ENCODE measurements around the gene ATP2A1.

ATP2A1 gene

DNA sequence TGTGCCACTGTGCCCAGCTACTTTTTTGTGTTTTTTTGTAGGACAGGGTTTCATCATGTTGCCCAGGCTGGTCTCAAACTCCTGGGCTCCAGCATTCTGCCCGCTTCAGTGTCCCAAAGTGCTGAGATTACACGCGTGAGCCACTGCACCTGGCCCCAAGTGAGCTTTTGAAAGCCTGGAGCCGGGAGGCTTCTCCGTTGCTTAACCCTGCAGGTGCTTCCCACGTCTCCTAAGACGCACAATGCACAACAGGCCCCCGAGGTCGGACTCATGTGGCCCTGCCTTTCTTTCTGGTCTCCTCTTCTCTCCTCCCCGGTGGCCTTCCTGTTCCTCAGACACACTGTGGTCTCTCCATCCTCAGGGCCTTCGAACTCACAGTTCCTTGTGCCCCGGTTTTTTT lies 34.3 kb downstream of the ATP2A1 start:
- DNase-seq (ENCODE audit: extremely low read depth, low read depth): no peak

DNA sequence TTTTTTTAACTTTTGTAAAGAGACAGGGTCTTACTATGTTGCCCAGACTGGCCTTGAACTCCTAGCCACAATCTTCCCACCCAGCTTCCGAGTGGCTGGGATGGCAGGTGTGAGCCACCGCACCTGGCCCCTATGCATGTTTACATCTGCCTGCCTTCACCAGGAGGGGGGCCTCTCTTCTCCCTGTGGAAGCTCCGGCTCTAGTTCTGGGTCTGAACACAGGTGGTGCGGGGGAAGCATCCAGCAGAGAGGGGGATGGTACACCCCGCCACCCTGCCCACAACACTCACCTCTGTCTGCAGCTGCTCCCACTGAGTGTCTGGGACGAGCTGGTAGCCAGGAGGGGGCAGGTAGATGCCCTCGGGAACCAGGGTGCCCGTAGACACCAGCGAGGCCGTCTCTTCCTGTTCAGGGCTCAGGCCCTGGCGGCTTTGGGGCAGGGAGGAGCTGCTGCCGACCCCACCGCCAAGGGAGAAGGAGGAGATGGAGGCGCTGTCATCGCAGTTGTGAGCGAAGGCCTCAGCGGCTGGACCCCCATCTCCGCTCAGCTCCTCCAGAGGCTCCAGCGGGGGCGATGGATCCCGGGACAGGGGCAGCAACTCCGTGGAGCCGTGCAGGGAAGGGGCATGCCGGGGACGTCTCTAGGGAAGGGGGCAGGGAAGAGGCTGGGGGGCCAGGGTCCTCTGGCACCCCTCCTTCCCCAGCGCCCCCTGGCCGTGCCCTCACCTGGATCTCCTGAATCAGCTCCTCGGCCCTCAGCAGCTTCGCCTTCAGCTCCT lies 35.8 kb downstream of the ATP2A1 start:
- no peak for DNase-seq (ENCODE audit: extremely low read depth, low read depth)
- TF ChIP-seq, protein P1, sequence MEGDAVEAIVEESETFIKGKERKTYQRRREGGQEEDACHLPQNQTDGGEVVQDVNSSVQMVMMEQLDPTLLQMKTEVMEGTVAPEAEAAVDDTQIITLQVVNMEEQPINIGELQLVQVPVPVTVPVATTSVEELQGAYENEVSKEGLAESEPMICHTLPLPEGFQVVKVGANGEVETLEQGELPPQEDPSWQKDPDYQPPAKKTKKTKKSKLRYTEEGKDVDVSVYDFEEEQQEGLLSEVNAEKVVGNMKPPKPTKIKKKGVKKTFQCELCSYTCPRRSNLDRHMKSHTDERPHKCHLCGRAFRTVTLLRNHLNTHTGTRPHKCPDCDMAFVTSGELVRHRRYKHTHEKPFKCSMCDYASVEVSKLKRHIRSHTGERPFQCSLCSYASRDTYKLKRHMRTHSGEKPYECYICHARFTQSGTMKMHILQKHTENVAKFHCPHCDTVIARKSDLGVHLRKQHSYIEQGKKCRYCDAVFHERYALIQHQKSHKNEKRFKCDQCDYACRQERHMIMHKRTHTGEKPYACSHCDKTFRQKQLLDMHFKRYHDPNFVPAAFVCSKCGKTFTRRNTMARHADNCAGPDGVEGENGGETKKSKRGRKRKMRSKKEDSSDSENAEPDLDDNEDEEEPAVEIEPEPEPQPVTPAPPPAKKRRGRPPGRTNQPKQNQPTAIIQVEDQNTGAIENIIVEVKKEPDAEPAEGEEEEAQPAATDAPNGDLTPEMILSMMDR (IDR thresholded peaks at IDR 0.05; ENCODE audit: low read depth, low read length): no peak

More for the DNA sequence above, 34.3 kb downstream of the ATP2A1 start:
- TF ChIP-seq, protein P1 (IDR thresholded peaks at IDR 0.05; ENCODE audit: low read depth, low read length): no peak

DNA sequence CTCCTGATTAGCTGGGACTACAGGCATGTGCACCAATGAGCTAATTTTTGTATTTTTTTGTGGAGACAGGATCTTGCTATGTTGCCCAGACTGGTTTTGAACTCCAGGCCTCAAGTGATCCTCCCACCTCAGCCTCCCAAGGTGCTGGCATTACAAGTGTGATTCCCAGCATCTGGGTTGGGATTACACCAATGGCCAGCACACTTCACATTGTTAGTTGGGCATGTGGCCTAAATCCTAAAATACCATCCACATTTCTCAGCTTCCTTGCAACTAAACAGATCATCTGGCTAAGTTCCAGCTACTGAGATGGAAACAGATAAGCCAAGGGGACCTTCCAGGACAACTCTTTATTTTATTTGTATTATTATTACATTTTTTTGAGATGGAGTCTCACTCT lies 36.9 kb downstream of the ATP2A1 start:
- DNase-seq (ENCODE audit: extremely low read depth, low read depth): peak; percentile 4
- TF ChIP-seq, protein P1 (IDR thresholded peaks at IDR 0.05; ENCODE audit: low read depth, low read length): no peak

DNA sequence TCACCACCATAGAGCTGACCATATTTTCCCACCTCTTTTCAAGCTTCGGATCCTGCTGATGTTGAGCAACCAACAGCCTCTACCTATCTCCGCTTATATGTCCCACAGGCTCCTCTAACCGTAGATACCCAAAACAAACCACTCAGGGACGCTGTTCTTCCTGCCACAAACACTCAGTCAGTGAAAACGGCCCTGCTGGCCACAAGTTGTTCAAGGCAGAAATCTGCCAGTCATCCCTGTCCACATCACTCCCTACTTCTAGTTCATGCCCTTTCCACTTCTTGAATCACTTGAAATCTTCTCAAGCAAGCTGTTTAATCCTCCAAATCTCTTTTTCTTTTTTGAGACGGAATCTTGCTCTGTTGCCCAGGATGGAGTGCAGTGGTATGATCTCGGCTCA lies 38.8 kb downstream of the ATP2A1 start:
- no peak for DNase-seq (ENCODE audit: extremely low read depth, low read depth)
- TF ChIP-seq, protein P1 (IDR thresholded peaks at IDR 0.05; ENCODE audit: low read depth, low read length): no peak

DNA sequence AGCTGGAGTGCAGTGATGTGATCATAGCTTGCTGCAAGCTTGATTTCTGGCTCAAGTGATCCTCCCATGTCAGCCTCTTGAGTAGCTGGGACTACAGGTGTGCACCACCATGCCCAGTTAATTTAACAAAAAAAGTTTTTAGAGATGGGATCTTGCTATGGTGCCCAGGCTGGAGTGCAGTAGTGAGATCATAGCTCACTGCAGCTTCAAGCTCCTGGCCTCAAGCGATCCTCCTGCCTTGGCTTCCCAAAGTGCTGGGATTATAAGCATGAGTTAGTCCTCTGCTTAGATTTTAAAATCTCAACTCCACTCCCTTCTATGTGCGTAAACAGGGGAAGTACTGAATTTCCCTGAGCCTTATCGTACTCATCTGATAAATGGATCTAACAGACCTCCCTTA lies 40.4 kb downstream of the ATP2A1 start:
- TF ChIP-seq, protein P1 (IDR thresholded peaks at IDR 0.05; ENCODE audit: low read depth, low read length): no peak

DNA sequence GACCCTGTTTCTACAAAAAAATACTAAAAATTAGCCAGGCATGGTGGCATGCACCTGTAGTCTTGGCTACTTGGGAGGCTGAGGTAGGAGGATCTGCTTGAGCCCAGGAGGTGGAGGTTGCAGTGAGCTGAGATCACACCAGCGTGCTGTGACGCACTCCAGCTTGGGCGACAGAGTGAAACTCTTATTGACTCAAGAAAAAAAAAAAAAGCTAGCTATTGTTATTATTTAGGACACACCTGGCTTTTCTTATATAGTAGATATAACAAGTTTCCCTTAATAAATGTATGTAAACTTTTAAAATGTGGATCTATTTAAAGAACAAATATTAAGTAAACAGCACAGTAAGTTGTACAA lies 44.9 kb downstream of the ATP2A1 start:
- DNase-seq (ENCODE audit: extremely low read depth, low read depth): no peak
- TF ChIP-seq, protein P1 (IDR thresholded peaks at IDR 0.05; ENCODE audit: low read depth, low read length): no peak

More for the DNA sequence above, 40.4 kb downstream of the ATP2A1 start:
- DNase-seq (ENCODE audit: extremely low read depth, low read depth): no peak

DNA sequence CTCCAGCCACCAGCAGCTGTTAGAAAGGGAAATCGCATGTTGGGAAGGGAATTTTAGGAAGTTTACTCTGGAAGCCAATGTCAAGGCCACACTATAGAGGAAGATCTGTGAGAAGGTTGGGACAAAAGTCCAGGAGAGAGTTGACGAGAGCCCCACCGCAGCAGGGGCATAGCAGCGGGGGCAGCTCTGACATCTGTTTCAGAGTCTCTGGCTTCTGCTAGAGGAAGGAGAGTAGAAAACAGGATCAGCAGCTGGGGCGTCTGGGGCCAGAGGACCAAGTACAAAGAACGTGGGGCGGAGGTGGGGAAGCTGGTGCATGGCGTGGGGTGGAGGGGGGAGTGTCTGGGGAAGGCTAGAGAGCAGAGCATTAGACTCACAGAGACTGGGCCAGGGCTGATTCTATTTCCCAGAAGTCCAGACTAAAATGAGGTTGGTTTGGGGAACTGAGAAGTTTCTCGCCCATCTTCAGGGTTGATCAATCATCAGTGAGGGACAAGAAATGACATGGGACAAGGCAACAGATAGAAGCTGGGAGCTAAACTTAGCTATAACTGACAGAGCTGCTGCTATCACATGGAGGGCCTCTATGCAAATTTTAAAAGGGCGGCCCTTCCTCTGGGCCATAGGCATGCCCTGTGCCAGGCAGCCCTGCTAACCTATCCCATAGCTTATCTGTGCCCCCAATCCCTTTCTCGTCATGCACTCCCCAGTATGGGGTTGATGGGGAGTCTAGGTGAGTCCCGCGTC lies 45.5 kb downstream of the ATP2A1 start:
- TF ChIP-seq, protein P1 (IDR thresholded peaks at IDR 0.05; ENCODE audit: low read depth, low read length): no peak
- no peak for DNase-seq (ENCODE audit: extremely low read depth, low read depth)

Measured in AG09319 (cell line).